Stimulated activated CD4-positive, alpha-beta T cell treated with anti-CD3 and anti-CD28 coated beads, Interleukin-15, amount 100 ng/mL, for 48 hours (primary cell): Measurements from ENCODE around the gene DCAF7.

Experiments
- DNase-seq, 2 donors: peaks; one replicate each; pipeline ENCODE4 v3.0.0-alpha.2; 2020; ENCODE audit warnings: low read depth in 2 of 2

DCAF7 gene

DNA sequence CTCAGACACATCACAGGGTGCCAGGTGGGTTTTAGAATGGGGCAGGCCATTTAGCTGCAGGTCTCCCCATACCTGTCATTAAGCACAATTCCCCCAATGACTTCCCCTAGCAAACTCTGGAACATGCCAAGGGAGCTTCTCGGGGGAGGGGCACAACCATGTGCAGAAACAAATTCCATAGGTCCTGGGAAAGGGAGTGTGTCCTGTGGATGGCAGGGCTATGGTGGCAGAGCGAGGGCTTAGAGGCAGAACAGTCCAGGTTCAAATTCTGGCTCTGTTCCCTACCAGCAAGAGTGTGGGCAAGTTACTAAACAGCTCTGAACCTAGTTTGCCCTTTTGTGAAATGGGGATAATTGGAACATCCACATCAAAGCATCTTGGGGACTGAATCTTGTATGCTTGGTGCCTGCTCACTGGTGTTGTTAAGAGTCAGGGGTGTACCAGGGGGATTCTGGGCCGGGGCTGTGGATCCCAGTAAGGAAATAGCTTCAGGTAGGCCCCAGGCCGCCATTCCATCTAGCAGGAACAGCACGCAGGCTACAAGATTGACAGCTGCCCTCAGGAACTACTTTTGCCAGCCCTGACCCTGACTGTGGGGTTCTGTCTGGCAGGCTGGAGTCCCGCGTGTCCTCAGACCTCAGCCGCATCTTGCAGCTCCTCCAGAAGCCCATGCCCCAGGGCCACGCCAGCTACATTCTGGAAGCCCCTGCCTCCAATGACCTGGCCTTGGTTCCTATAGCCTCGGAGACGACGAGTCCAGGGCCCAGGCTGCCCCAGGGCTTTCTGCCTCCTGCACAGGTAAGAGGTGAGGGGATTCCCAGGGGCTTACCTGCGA, 5.6 kb upstream of the DCAF7 start:
- DNase-seq, result no peak

DNA sequence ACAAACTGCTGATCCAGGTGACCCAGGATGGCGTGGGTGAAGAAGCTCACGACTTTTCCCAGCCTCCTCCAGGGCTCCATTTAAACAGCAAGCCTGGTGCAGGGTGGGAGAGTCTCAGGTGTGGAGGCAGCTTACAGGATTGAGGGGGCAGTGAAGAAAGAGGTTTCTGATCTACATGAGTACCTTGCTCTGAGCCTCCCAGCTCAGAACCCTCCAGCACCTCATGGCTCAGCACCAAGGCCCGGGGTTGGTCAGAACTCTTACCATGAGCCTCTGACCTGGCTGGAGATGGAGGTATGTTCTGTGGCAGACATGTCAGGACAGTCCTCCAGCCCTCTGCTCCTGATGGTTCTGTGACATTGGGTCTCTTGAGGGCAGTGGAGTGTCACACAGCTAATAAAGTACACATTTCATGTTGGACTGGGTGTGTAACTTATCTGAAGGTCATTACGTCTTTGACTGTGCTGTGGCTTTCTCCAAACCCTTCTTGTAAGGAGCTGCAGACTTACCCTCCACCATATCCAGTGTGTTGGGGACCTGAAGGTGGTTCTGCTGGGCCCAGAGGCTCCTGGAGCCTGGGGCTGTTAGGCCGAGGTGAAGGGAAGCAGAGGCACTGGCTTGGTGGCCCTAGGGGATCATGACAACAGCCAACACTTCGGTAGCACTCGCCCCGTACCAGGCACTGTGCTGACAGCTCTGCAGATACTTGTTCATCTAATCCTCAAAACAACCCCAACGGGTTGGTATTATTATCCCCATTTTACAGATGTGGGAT, 3.8 kb upstream of the DCAF7 start:
- no peak for DNase-seq

DNA sequence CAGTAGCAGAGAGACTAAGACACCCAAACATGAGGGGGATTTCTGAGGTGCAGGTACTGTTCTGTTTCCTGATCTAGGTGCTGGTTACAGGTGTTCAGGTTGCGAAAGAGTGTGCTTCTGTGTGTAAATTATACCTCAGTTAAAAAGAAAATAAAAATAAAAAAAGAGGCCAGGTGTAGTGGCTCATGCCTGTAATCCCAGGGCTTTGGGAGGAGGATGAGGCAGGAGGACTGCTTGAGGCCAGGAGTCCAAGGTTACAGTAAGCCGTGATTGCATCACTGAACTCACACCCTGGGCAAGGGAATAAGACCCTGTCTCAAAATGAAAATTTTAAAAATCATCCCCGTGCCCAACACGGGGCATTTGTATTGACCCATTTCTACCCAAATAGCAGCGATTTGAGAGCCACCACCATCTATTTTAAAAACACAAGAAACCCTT, 3.2 kb upstream of the DCAF7 start:
- no peak for DNase-seq

GRCh38 chr17:63549289-63549945, 860 bp upstream of the DCAF7 start:
- DNase-seq, result no peak

GRCh38 chr17:63550817-63551639, 751 bp downstream of the DCAF7 start:
- no peak for DNase-seq

GRCh38 chr17:63552211-63552610, 1.9 kb downstream of the DCAF7 start:
- no peak for DNase-seq

GRCh38 chr17:63555500-63556156, 5.4 kb downstream of the DCAF7 start:
- no peak for DNase-seq

GRCh38 chr17:63557416-63557815, 7.1 kb downstream of the DCAF7 start:
- no peak for DNase-seq

DNA sequence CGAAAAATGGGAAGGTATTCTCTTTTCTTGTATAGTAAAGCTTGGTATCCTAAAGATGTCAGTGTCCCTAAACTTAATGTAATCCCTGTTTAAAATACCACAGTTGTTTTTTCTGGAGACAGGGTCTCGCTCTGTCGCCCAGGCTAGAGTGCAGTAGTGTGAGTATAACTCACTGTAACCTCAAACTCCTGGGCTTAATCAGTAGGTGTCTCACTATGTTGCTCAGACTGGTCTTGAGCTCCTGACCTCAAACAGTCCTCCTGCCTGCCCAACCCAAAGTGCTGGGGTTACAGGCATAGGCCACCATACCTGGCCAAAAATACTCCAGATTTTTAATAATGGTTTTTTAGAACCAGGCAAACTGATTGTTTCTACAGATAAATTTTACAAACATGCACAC, 8.2 kb downstream of the DCAF7 start:
- DNase-seq, result no peak

- no peak for DNase-seq
These were observed 11.5 kb downstream of the DCAF7 start for GRCh38 chr17:63561819-63562218.

DNA sequence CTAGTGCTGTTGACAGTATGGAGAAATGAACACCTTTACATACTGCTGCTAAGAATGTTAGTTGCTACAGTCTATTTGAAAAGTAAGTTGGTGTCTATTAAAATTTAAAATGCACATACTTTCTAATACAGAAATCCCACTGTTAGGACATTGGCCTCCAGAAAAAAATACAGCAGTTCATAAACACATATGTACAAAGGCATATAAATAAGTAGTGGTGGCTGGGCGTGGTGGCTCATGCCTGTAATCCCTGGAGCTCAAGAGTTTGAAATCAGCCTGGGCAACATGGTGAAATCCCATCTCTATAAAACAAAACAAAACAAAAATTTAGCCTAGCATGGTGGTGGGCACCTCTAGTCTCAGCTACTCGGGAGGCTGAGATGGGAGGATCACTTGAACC, 13.1 kb downstream of the DCAF7 start:
- DNase-seq, result no peak

- no peak for DNase-seq
These were observed 14.3 kb downstream of the DCAF7 start for GRCh38 chr17:63564562-63564961.

DNA sequence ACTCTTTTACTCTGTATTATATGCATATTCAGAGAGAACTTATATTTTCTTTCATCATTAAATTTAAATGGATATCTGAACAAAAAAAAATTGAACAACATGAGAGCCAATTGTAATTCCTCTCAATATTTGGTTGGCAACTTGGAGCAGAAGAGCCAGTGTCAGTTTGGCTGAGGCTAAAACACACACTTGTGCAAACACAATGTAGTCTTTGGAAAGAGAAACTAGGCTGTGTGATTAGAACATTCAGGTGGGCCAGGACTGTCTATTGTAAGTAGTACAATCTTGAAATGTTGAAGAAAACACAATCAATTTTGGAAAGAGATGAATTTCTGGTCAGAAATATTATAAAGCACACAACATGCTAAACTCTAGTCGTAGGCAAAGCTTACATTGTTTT, 17.0 kb downstream of the DCAF7 start:
- no peak for DNase-seq

GRCh38 chr17:63568563-63568962, 18.3 kb downstream of the DCAF7 start:
- DNase-seq, result no peak

DNA sequence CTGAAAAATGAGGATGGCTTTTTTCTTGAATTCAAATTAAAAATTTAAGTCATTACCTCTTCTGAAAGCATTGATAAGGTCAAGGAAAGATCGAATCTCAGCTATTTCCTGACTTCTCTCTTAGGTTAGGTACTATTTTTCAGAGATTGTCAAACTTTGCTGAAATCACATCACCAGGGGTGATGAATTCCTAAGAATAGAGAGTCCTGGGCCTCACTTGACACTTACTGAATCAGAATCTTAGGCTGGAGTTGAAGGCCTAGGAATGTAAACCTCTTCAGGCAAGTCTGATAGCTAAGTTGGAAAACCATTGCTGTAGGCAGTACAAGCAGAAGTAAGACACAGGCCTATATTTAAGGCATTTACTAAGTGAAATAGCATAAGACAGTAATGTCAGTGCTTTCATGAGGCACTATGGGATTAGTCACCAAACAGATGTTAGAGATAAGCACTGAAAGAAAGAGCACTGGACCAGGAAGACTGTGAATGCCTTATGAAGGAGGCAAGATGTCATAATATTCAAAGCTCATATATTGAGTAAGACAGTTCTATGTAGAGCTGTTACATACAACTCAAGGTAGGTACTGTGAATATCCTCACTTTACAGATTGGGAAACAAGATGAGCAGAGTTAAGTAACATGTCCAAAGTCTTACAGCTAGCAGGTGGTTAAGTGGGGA, 21.5 kb downstream of the DCAF7 start:
- DNase-seq, result no peak

- DNase-seq, result no peak
These were observed 23.4 kb downstream of the DCAF7 start for GRCh38 chr17:63573634-63574033.

DNA sequence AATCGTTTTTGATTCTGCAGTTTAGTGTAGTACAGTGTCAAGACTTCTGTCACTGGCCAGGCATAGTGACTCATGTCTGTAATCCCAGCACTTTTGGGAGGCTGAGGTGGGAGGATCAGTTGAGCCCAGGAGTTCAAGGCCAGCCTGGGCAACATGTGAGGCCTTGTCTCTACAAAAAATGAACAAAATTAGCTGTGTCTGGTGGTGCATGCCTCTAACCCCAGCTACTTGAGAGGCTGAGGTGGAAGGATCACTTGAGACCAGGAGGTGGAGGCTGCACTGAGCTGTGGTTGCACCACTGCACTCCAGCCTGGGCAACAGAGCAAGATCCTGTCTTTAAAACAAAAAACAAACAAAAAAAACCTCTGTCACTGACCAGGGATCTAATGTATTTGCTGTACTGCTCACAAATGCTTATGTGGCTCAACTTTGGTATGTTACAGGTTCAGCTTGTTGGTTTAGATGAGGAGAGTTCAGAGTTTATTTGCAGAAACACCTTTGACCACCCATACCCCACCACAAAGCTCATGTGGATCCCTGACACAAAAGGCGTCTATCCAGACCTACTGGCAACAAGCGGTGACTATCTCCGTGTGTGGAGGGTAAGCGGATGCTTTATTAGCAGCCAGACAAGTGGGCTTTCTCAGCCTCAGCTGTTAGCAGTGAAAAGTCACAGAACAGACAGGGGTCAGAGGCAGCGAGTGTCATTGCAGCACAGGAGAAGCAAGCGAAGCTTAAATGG, 27.9 kb downstream of the DCAF7 start:
- DNase-seq, result no peak

DNA sequence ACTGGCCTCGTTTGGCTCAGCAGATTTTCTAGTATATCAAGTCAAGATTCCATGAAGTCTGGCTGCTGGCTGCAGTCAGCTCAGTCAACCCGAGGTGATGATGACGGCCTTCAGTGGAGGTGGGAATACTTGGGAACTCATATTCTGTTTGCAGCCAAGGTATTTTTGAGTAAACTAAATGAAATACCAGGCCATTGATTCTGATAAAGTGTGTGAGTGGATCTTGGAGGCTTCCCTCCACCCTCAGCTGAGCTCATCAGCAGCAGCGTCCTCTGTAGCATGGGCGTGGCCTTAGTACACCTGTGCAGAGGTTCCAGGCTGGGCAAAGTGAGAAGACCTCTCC, 28.5 kb downstream of the DCAF7 start:
- no peak for DNase-seq

GRCh38 chr17:63579633-63580032, 29.4 kb downstream of the DCAF7 start:
- DNase-seq, result no peak

GRCh38 chr17:63587770-63588169, 37.5 kb downstream of the DCAF7 start:
- DNase-seq, result no peak
